Measurements from ENCODE around the gene OGFR.
"Not testable (repeated sequence)": the region's sequence is repeated elsewhere in the genome, so short reads cannot be mapped to it uniquely, and the experiment has no call there.

The OGFR gene

DNA sequence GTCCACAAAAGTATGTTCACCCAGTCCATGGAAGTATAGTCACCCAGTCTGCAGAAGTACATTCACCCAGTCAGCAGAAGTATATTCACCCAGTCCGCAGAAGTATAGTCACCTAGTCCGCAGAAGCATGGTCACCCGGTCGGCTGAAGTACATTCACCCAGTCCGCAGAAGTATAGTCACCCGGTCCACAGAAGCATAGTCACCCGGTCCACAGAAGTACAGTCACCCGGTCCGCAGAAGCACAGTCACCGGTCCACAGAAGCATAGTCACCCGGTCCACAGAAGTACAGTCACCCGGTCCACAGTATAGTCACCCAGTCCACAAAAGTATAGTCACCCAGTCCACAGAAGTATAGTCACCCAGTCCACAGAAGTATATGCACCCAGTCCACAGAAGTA is 48.2 kb downstream of the OGFR start:
- TF ChIP-seq, protein P1, sequence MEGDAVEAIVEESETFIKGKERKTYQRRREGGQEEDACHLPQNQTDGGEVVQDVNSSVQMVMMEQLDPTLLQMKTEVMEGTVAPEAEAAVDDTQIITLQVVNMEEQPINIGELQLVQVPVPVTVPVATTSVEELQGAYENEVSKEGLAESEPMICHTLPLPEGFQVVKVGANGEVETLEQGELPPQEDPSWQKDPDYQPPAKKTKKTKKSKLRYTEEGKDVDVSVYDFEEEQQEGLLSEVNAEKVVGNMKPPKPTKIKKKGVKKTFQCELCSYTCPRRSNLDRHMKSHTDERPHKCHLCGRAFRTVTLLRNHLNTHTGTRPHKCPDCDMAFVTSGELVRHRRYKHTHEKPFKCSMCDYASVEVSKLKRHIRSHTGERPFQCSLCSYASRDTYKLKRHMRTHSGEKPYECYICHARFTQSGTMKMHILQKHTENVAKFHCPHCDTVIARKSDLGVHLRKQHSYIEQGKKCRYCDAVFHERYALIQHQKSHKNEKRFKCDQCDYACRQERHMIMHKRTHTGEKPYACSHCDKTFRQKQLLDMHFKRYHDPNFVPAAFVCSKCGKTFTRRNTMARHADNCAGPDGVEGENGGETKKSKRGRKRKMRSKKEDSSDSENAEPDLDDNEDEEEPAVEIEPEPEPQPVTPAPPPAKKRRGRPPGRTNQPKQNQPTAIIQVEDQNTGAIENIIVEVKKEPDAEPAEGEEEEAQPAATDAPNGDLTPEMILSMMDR (conservative IDR thresholded peaks at IDR 0.05; ENCODE audit: low read length) = no peak
- no peak for DNase-seq (ENCODE audit: low read depth)
- no peak overlapping the region for H3K4me3 ChIP-seq (ENCODE audit: low read length)

DNA sequence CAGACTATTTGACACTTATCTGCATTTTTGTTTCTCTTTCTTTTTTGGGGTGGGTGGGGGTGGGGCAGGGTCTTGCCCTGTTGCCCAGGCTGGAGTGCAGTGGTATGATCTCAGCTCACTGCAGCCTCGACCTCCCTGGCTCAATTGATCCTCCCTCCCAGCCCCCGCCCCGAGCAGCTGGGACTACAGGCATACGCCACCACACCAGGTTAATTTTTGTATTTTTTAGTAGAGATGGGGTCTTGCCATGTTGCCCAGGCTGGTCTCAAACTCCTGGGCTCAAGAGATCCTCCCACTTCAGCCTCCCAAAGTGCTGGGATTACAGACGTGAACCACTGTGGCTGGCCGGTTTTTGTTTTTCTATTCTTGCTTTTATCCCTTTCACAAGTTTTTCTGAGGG is 48.7 kb downstream of the OGFR start:
- DNase-seq (ENCODE audit: low read depth); H3K4me3 ChIP-seq (ENCODE audit: low read length): not testable (repeated sequence)

- H3K4me3 ChIP-seq (ENCODE audit: low read length) = no peak overlapping the region
- DNase-seq (ENCODE audit: low read depth) = no peak
- TF ChIP-seq, protein P1 (conservative IDR thresholded peaks at IDR 0.05; ENCODE audit: low read length) = no peak
These were observed 49.5 kb downstream of the OGFR start for GRCh38 chr20:62854121-62854520.

- no peak for DNase-seq (ENCODE audit: low read depth)
- H3K4me3 ChIP-seq (ENCODE audit: low read length) = no peak overlapping the region
- TF ChIP-seq, protein P1 (conservative IDR thresholded peaks at IDR 0.05; ENCODE audit: low read length) = no peak
These were observed 50.5 kb downstream of the OGFR start for GRCh38 chr20:62855120-62855519.

DNA sequence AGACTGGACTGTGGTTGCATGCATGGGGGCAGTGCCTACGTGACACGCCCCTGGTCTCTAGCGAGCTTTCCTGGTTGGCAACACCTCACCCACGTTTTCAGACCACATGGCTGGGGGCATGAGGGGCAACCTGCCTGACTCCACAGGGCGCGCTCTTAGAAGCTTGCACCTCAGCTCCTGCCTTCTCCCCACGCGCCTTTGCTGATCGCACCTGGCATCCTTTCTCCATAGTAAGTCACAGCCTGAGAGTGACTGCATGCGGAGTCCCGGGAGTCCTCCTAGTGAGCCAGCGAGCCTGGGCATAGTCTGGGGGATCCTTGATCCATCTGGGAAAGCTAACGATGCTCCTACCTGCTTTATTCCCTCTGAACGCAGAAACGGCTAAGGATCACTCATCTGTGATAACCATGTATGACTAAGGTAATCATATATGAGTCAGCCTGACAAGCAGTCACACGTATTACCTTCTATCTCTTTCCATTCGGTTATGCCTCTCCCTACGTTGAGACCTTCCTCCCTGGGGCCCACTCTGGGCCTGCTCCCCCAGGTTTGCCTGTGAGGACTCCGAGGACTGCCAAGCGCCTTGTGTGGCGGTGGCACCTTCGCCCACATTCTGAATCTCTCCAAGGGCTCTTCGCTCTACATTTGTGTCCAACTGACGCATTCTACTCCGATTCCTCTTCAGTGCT is 52.4 kb downstream of the OGFR start:
- no peak for DNase-seq (ENCODE audit: low read depth)
- H3K4me3 ChIP-seq (ENCODE audit: low read length) = no peak overlapping the region
- TF ChIP-seq, protein P1 (conservative IDR thresholded peaks at IDR 0.05; ENCODE audit: low read length) = no peak

- DNase-seq (ENCODE audit: low read depth) = no peak
- H3K4me3 ChIP-seq (ENCODE audit: low read length) = no peak overlapping the region
- TF ChIP-seq, protein P1 (conservative IDR thresholded peaks at IDR 0.05; ENCODE audit: low read length) = no peak
These were observed 53.6 kb downstream of the OGFR start for GRCh38 chr20:62858058-62858830.

DNA sequence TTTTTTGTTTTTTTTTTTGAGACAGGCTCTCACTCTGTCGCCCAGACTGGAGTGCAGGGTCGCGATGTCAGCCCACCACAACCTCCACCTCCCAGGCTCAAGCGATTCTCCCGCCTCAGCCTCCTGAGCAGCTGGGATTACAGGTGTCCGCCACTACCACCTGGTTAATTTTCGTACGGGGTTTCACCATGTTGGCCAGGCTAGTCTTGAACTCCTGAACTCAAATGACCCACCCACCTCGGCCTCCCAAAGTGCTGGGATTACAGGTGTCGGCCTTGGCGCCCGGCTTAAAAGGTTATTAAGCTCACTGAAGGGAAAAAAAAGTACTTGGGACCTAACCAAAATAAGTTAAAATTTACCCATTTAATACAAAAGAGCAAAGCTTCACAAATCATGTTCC is 55.1 kb downstream of the OGFR start:
- H3K4me3 ChIP-seq (ENCODE audit: low read length) = peak overlapping the region; percentile 57
- TF ChIP-seq, protein P1 (conservative IDR thresholded peaks at IDR 0.05; ENCODE audit: low read length) = no peak
- no peak for DNase-seq (ENCODE audit: low read depth)

Measured in AG10803 (cell line).